K562 (cell line): Measurements from ENCODE around the gene ESPL1. TPM values are rescaled to one million over a fixed set of nuclear protein-coding genes. Genes with fewer than 3 reads are reported as not detected.

Experiments used
- ADNP ChIP-seq: fragments of 200-800 bp; sonication (Bioruptor generic); IDR thresholded peaks from 2 replicates; pipeline ENCODE4 v1.6.1; 2016; ENCODE audit warnings: missing genetic modification characterization, missing compliant biosample characterization
- CREM ChIP-seq: IDR thresholded peaks from 2 replicates; pipeline ENCODE4 v1.6.1; 2014; ENCODE audit warnings: antibody characterized with exemption, low read depth
- E2F6 ChIP-seq, 2 experiments: IDR thresholded peaks; 2 replicates each; pipeline ENCODE4 v1.6.1; 2011; ENCODE audit warnings: borderline replicate concordance in 1 of 2, control low read depth in 1 of 2, low read depth in 1 of 2, low read length in 1 of 2, mild to moderate bottlenecking in 1 of 2, mixed read lengths in 1 of 2, moderate library complexity in 1 of 2; ENCODE audit not compliant: insufficient read depth in 1 of 2, insufficient read length in 1 of 2, poor library complexity in 1 of 2, severe bottlenecking in 1 of 2; ENCODE audit errors: extremely low read depth in 1 of 2
- E4F1 ChIP-seq: fragments of 250-450 bp; sonication (Bioruptor Pico); IDR thresholded peaks from 2 replicates; pipeline ENCODE4 v1.5.0; 2021; ENCODE audit warnings: mild to moderate bottlenecking, borderline replicate concordance
- FOXM1 ChIP-seq, 2 experiments: fragments of 450-650 bp in 1 of 2; sonication (generic) in 1 of 2; formaldehyde crosslinking in 1 of 2; IDR thresholded peaks; 2 replicates each; pipeline versions ENCODE4 v1.6.1 to v1.9.0; 2017 to 2022; ENCODE audit warnings: low read depth in 2 of 2, mild to moderate bottlenecking in 2 of 2, missing genetic modification reagents in 1 of 2, moderate library complexity in 1 of 2
- FUS ChIP-seq: fragments of 200-400 bp; formaldehyde crosslinking; optimal IDR thresholded peaks from 2 replicates; pipeline ENCODE3; 2017; ENCODE audit warnings: low read depth, low read length
- HMG20A ChIP-seq: fragments of 450-650 bp; formaldehyde crosslinking; conservative IDR thresholded peaks from 2 replicates; pipeline ENCODE4 v1.4.0; 2020; ENCODE audit warnings: mild to moderate bottlenecking, mixed read lengths
- ID3 ChIP-seq, 2 experiments: fragments of 250-450 bp in 1 of 2; fragments of 450-650 bp in 1 of 2; sonication (Bioruptor Pico) in 1 of 2; IDR thresholded peaks; 2 replicates each; pipeline versions ENCODE4 v1.6.1 to v1.8.0; 2016 to 2021; ENCODE audit warnings: mild to moderate bottlenecking in 2 of 2, moderate library complexity in 2 of 2, missing compliant biosample characterization in 1 of 2, missing genetic modification characterization in 1 of 2
- MAFF ChIP-seq: IDR thresholded peaks from 2 replicates; pipeline ENCODE4 v1.6.1; 2012; ENCODE audit warnings: low read length, improper control_type of control experiment
- MBD2 ChIP-seq: sonication (generic); IDR thresholded peaks from 2 replicates; pipeline ENCODE4 v1.6.1; 2016; ENCODE audit warnings: low read depth, borderline replicate concordance
- NCOA1 ChIP-seq: fragments of 450-650 bp; IDR thresholded peaks from 2 replicates; pipeline ENCODE4 v1.6.1; 2016; ENCODE audit warnings: low read depth
- NFRKB ChIP-seq: fragments of 450-650 bp; IDR thresholded peaks from 2 replicates; pipeline ENCODE4 v1.6.1; 2016; ENCODE audit warnings: low read depth
- NFXL1 ChIP-seq: fragments of 450-650 bp; formaldehyde crosslinking; IDR thresholded peaks from 2 replicates; pipeline ENCODE4 v1.4.0; 2021; ENCODE audit warnings: mild to moderate bottlenecking
- NR2F6 ChIP-seq: fragments of 450-650 bp; formaldehyde crosslinking; IDR thresholded peaks from 2 replicates; pipeline ENCODE4 v1.4.0; 2020; ENCODE audit warnings: mild to moderate bottlenecking
- PPARD ChIP-seq: fragments of 250-450 bp; sonication (Bioruptor Pico); IDR thresholded peaks from 2 replicates; pipeline ENCODE4 v1.8.0; 2022; ENCODE audit warnings: inconsistent platforms, mild to moderate bottlenecking, moderate library complexity
- RHOXF2B ChIP-seq: fragments of 250-450 bp; sonication (Bioruptor Pico); conservative IDR thresholded peaks from 2 replicates; pipeline ENCODE4 v1.5.1; 2021
- SMAD2 ChIP-seq: fragments of 150-350 bp; IDR thresholded peaks from 2 replicates; pipeline ENCODE4 v1.6.1; 2014; ENCODE audit warnings: low read depth, mild to moderate bottlenecking, low read length
- SRF ChIP-seq, 2 experiments: fragments of 250-450, 450-650 bp in 1 of 2; sonication (Bioruptor Pico) in 1 of 2; sonication (generic) in 1 of 2; formaldehyde crosslinking; IDR thresholded peaks; 2 replicates each; pipeline versions ENCODE4 v1.5.0 to v1.5.1; 2020 to 2022; ENCODE audit warnings: mild to moderate bottlenecking in 1 of 2, missing genetic modification reagents in 1 of 2
- ZC3H8 ChIP-seq: fragments of 450-650 bp; IDR thresholded peaks from 2 replicates; pipeline ENCODE4 v1.6.1; 2017
- ZNF174 ChIP-seq: fragments of 250-450 bp; sonication (Bioruptor Pico); IDR thresholded peaks from 2 replicates; pipeline ENCODE4 v1.4.0; 2020; ENCODE audit warnings: mild to moderate bottlenecking
- ZNF217 ChIP-seq: sonication (generic); formaldehyde crosslinking; IDR thresholded peaks from 2 replicates; pipeline ENCODE4 v1.8.0; 2022; ENCODE audit warnings: mild to moderate bottlenecking, missing genetic modification reagents
- ZNF639 ChIP-seq, 2 experiments: fragments of 200-800 bp in 1 of 2; sonication (Bioruptor generic) in 1 of 2; sonication (generic) in 1 of 2; formaldehyde crosslinking in 1 of 2; IDR thresholded peaks in 1 of 2; conservative IDR thresholded peaks in 1 of 2; 2 replicates each; pipeline versions ENCODE4 v1.5.0 to v1.6.1; 2016 to 2020; ENCODE audit warnings: missing compliant biosample characterization in 1 of 2, missing genetic modification characterization in 1 of 2, missing genetic modification reagents in 1 of 2
- ZNF785 ChIP-seq: fragments of 250-450 bp; sonication (Bioruptor Pico); IDR thresholded peaks from 2 replicates; pipeline ENCODE4 v1.4.0; 2020; ENCODE audit warnings: mild to moderate bottlenecking
- polyA plus RNA-seq, 8 experiments: library from polyadenylated mRNA; depleted of rRNA in 4 of 8; stranded (reverse) in 5 of 8; unstranded in 3 of 8; fragments of >200 nt; fragmentation: Nextera tagmentation in 2 of 8; fragmentation: Illumina TruSeq in 1 of 8; extraction: Ambion mirVana in 2 of 8; extraction: Trizol in 1 of 8; gene quantifications; 2 replicates each; pipeline versions ENCODE4 v1.2.1 to v1.2.3, GENCODE V29; 2011 to 2014; ENCODE audit warnings: inconsistent platforms in 1 of 8, missing spikeins in 1 of 8
- total RNA-seq, 7 experiments: library from RNA; depleted of rRNA in 6 of 7; stranded (reverse); fragments of >200 nt in 6 of 7; fragmentation: Illumina TruSeq in 2 of 7; extraction: Trizol in 2 of 7; gene quantifications; 2 replicates each; pipeline versions ENCODE4 v1.2.1 to v1.2.3, GENCODE V29; 2011 to 2021; ENCODE audit warnings: low replicate concordance in 1 of 7

Gene ESPL1
- total and polyA plus RNA-seq, 9 of the 15 experiments (the other 6 are each of a cell fraction or from before 2014, with no cell fraction given), result 1.2 to 55.0 (median 18.7) TPM

- no peak for TF ChIP-seq FUS
- TF ChIP-seq SMAD2, result no peak
- no peak for TF ChIP-seq E2F6 (IDR thresholded peaks at IDR 0.05; ENCODE audit: borderline replicate concordance in 1 of 2, extremely low read depth in 1 of 2, insufficient read depth in 1 of 2, insufficient read length in 1 of 2, low read depth in 1 of 2, low read length in 1 of 2, poor library complexity in 1 of 2, severe bottlenecking in 1 of 2)
- TF ChIP-seq E4F1 (CRISPR knock-in tag), result no peak
- peak in 1 of 2 experiments; percentile 69; a peak in 1 of 4 replicates for TF ChIP-seq ZNF639 (CRISPR knock-in tag; conservative IDR thresholded peaks at IDR 0.05 in 1 of 2, IDR thresholded peaks at IDR 0.05 in 1 of 2)
- TF ChIP-seq ZNF174, result no peak
- TF ChIP-seq NR2F6 (CRISPR knock-in tag), result no peak
- TF ChIP-seq ID3 (CRISPR knock-in tag; IDR thresholded peaks at IDR 0.05), result no peak
- 0 out of 2 replicates have a peak, but pooled peaks have one; percentile 32 for TF ChIP-seq ID3 (tag; IDR thresholded peaks at IDR 0.05)
- peak; percentile 58 for TF ChIP-seq NCOA1
- TF ChIP-seq MAFF, result no peak
- TF ChIP-seq CREM, result peak; percentile 93
- TF ChIP-seq NFXL1 (CRISPR knock-in tag), result no peak
- no peak for TF ChIP-seq SRF (CRISPR knock-in tag; IDR thresholded peaks at IDR 0.05)
- no peak for TF ChIP-seq ADNP (tag)
- TF ChIP-seq ZC3H8, result no peak
- TF ChIP-seq ZNF785 (CRISPR knock-in tag), result no peak
- TF ChIP-seq ZNF217 (CRISPR knock-in tag), result no peak
- TF ChIP-seq FOXM1 (IDR thresholded peaks at IDR 0.05; ENCODE audit: low read depth), result no peak
- peak; percentile 82; the same call in 1 of the 2 replicates for TF ChIP-seq FOXM1 (CRISPR knock-in tag; IDR thresholded peaks at IDR 0.05; ENCODE audit: low read depth)
- no peak for TF ChIP-seq PPARD (CRISPR knock-in tag)
- TF ChIP-seq RHOXF2B, result no peak
- TF ChIP-seq HMG20A (CRISPR knock-in tag), result no peak
- no peak for TF ChIP-seq MBD2
- TF ChIP-seq NFRKB, result peak; percentile 92
These were observed 27.2 kb downstream of the ESPL1 start, which contains the start of gene PFDN5 (continued) for GRCh38 chr12:53295070-53295890.
